Measurements from ENCODE around the gene GPBP1L1.
A peak's percentile ranks its signal among the peaks of the same experiment; 100 is the strongest.
"Not testable (repeated sequence)": the region's sequence is repeated elsewhere in the genome, so short reads cannot be mapped to it uniquely, and the experiment has no call there.

GPBP1L1 gene

GRCh38 chr1:45629035-45629434 lies 57.3 kb downstream of the GPBP1L1 start:
- no peak for DNase-seq

GRCh38 chr1:45623972-45624371 lies 62.4 kb downstream of the GPBP1L1 start, which contains the start of gene CCDC17:
Gene CCDC17 (minus strand): TSS chr1:45624054. CDS start chr1:45623909, 145 bp downstream.
- DNase-seq: no peak

DNA sequence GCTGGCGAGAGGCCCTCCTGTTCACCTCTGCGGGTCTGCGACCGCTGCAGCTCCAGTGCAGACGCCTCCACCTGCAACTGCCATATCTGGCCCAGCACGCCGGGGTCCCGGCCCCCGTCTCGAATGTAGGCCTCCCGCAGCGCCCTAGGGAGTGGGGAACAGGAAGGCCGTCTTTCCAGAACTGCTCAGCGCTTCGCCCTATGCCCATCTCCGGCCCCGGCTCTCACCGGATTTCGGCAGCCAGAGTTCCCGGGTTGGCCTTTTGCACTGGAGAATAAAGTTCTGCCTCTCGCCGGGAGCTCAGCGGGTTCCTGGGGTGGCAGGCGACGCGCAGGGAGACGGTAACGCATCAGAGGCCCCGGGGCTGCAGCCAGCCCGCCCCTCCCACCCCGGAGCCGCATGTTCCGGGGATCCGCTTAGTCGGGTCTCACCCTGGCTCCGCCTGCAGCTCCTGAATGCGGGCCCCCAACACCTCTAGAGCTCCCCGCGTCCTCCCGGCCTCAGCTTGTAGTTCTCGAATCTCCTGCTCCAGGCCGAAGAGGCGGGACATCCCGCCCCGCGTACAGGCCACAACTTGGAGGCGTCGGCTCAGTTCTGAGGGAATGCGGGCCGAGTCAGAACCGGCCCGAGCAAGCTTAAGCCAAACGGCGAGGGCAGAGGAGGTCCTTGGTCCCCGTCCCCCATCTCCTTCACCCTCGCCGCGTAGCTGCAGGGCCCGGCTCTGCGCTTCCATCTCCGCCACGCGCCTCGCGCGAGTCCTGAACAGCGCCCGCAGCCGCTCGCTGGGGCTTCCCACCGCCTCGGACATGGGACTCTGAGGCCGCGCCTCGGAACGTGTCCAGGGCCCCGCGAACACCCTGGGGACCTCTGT lies 63.6 kb downstream of the GPBP1L1 start:
- no peak for DNase-seq

DNA sequence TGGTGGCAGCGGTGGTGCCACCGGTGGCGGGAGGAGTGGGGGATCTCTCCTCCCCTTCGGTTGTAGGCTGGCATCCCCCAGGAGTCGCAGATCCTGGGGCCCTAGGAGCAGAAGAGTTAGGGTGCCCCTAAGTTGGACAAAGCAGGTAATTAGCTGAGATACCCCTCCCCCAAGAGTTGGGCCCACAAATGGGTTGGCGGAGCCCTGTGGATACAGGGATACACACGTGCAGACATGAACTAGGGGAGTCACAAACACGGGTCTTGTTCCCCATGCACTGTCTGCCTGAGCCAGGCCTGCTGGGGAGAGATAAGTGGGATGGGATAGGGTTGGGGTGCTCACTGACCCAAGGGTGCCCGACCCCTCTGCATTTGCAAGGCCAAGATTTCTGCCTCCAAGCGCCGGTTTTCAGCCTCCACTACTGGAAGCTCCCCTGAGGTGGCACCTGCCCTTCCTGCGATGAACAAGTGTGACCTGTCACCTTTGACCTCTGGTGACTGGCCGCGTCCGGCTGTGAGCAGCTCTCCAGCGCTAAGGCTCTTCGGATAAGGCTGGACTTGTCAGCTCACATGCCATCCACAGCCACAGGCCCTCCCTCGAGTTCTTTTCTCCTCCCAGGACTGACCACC lies 64.3 kb downstream of the GPBP1L1 start:
- DNase-seq: no peak

- DNase-seq: no peak
Observed at GRCh38 chr1:45621501-45621836, 64.9 kb downstream of the GPBP1L1 start.

GRCh38 chr1:45620588-45621500 lies 65.5 kb downstream of the GPBP1L1 start:
- no peak for DNase-seq

GRCh38 chr1:45619149-45619921 lies 67.0 kb downstream of the GPBP1L1 start:
- DNase-seq: no peak

GRCh38 chr1:45617618-45618017 lies 68.7 kb downstream of the GPBP1L1 start:
- no peak for DNase-seq

DNA sequence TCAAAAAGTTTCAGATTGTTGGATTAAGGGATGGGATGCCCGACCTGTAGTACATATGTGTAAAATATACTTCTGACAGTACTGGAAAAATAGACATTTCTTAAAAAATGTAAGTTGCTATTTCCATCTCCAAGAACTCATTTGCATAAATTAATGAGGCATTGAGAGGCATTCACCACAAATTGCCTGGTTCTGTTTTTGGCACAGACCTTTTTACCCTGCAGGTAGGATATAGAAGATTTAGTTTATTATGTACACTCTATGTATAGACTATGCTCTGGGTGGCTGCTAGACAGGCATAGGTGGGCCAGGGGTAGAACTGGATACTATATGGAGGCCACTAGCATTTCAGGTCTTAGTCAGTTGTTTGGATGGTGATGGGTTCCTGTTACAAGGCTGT lies 70.4 kb downstream of the GPBP1L1 start:
- no peak for DNase-seq

DNA sequence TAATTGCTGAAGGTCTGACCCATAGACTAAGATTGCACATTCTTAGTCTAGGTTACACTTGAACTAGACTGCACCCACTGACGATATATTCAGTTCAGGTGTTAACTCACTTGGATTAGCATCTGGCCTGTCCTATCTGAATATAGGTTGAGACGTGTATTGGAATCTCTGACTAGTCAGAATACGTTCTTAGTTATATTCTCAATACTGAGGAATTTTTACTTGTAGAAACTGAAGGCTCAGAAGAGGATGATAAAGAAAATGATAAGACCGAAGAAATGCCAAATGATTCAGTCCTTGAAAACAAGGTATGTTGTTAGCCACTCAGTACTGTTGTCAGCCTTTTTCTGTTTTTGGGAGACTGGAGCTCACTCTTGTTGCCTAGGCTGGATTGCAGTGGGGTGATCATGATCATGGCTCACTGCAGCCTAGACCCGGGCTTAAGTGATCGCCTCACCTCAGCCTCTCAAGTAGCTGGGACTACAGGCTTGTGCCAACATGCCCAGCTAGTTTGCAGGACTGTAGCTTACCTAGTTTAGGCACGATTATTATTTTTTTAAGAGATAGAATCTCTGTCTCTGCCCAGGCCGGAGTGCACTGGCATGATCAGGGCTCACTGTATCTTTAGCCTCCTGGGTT lies 73.3 kb downstream of the GPBP1L1 start:
- no peak for DNase-seq

GRCh38 chr1:45610589-45611226 lies 75.6 kb downstream of the GPBP1L1 start:
- no peak for DNase-seq

GRCh38 chr1:45608175-45609156 lies 77.9 kb downstream of the GPBP1L1 start:
- peak in 1 of 2 donors; percentile 82 for DNase-seq

GRCh38 chr1:45607404-45608074 lies 78.8 kb downstream of the GPBP1L1 start:
- DNase-seq: no peak

- DNase-seq: no peak
Observed at GRCh38 chr1:45604239-45604638, 82.1 kb downstream of the GPBP1L1 start.

DNA sequence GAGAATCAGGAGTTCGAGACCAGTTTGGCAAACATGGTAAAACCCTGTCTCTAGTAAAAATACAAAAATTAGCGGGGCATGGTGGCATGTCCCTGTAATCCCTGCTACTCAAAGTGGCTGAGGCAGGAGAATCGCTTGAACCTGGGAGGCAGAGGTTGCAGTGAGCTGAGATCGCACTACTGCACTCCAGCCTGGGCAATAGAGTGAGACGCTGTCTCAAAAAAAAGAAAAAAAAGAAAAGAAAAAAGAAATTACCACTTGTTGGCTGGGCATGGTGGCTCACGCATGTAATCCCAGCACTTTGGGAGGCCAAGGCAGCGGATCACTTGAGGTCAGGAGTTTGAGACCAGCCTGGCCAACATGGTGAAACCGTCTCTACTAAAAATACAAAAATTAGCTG lies 89.6 kb downstream of the GPBP1L1 start:
- not testable (repeated sequence) for DNase-seq

GRCh38 chr1:45594412-45594811 lies 91.9 kb downstream of the GPBP1L1 start:
- no peak for DNase-seq

GRCh38 chr1:45589861-45590260 lies 96.5 kb downstream of the GPBP1L1 start:
- no peak for DNase-seq

- no peak for DNase-seq
Observed at GRCh38 chr1:45586769-45587168, 99.6 kb downstream of the GPBP1L1 start.

DNA sequence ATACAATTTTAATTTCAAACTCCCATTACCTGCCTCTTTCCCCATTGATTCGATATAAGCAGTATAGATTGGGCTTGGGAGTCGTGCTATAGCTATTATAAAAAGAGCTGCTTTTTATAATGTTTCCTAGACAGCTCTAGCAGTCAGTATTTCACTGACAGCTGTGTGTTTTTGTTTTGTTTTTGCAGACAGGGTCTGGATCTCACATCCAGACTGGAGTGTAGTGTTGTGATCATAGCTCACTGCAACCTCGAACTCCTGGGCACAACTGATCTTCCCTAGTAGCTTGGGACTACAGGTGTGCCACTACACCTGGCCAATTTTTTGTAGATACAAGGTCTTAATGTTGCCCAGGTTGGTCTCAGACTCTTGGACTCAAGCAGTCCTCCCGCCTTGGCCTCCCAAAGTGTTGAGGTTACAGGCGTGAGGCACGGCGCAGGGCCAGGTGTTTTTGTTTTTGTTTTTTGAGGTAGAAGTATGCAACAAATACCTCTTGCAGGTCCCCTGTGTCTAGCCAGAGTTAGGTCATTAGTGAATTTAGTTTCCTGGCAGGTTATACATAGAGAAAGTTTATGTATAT lies 100.7 kb downstream of the GPBP1L1 start:
- DNase-seq: no peak

All from bone marrow (tissue), 2 donors.